HG03521 (cell line): ENCODE data around the gene CCDC50.

Source experiments
- ATAC-seq: cut with Tn5 transposase; IDR thresholded peaks from one replicate; pipeline ENCODE4 v1.9.1; 2021; ENCODE audit warnings: mild to moderate bottlenecking, moderate library complexity; ENCODE audit not compliant: unreplicated experiment

CCDC50 gene

GRCh38 chr3:191376516-191377141 is 47.4 kb downstream of the CCDC50 start:
- ATAC-seq, result no peak

- ATAC-seq, result no peak
Observed at GRCh38 chr3:191378142-191378812, 49.1 kb downstream of the CCDC50 start.

GRCh38 chr3:191379446-191379845 is 50.3 kb downstream of the CCDC50 start:
- ATAC-seq, result no peak

GRCh38 chr3:191380001-191380400 is 50.8 kb downstream of the CCDC50 start:
- ATAC-seq, result no peak

- no peak for ATAC-seq
Observed at GRCh38 chr3:191381303-191381702, 52.1 kb downstream of the CCDC50 start.

- no peak for ATAC-seq
Observed at GRCh38 chr3:191382661-191383060, 53.5 kb downstream of the CCDC50 start.

GRCh38 chr3:191383124-191383523 is 53.9 kb downstream of the CCDC50 start:
- ATAC-seq, result no peak

- ATAC-seq, result no peak
Observed at GRCh38 chr3:191385101-191385500, 55.9 kb downstream of the CCDC50 start.

- ATAC-seq, result no peak
Observed at GRCh38 chr3:191387441-191388077, 58.4 kb downstream of the CCDC50 start.

- no peak for ATAC-seq
Observed at GRCh38 chr3:191388823-191389222, 59.6 kb downstream of the CCDC50 start.

- ATAC-seq, result no peak
Observed at GRCh38 chr3:191390580-191390979, 61.4 kb downstream of the CCDC50 start.

GRCh38 chr3:191391861-191392808 is 62.9 kb downstream of the CCDC50 start:
- ATAC-seq, result no peak

- ATAC-seq, result no peak
Observed at GRCh38 chr3:191393146-191393545, 64.0 kb downstream of the CCDC50 start.

- ATAC-seq, result no peak
Observed at GRCh38 chr3:191397771-191398170, 68.6 kb downstream of the CCDC50 start.

GRCh38 chr3:191398607-191399006 is 69.4 kb downstream of the CCDC50 start:
- no peak for ATAC-seq

- no peak for ATAC-seq
Observed at GRCh38 chr3:191399918-191400317, 70.7 kb downstream of the CCDC50 start.

- no peak for ATAC-seq
Observed at GRCh38 chr3:191401775-191402357, 72.7 kb downstream of the CCDC50 start.

GRCh38 chr3:191409791-191410359 is 80.7 kb downstream of the CCDC50 start:
- no peak for ATAC-seq

- ATAC-seq, result no peak
Observed at GRCh38 chr3:191412759-191413158, 83.6 kb downstream of the CCDC50 start.

- ATAC-seq, result no peak
Observed at GRCh38 chr3:191414286-191414685, 85.1 kb downstream of the CCDC50 start.
